ENCODE measurements around the gene TGFBR3. TPM values are rescaled to one million over a fixed set of nuclear protein-coding genes. Genes with fewer than 3 reads are reported as not detected.

Gene TGFBR3
- total RNA-seq, 1 experiment from 2014 or later: 2.4 TPM

DNA sequence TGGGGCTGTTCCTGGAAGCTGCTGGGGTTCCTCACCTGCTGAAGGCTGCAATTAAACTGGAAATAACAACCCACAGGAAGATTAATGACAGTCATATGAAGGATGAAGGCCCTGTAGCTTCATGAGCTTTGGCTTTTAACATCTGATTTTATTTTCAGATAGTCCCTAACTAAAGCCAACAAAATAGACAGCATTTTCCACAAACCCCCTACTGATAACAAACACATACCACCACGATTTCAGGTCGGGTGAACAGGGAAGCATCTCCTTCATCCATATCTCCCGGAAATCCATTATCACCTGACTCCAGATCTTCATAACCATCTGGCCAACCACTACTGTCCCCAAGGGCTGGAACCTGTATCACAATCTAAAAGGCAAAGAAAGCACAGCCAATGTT lies 169.6 kb downstream of the TGFBR3 start:
- no peak overlapping the region for H2BK120ac ChIP-seq (ENCODE audit: low read depth, low read length, poor library complexity, severe bottlenecking)
- Mint-ChIP-seq H3K4me3 (no peak overlapping the region), H3K4me1 (peaks cover 12 to 22% of the 10 kb centered on the region in 2 experiments), H3K9me3 (no peaks in the 10 kb centered on the region), H3K27me3 (ENCODE audit: low read depth) (no peaks in the 10 kb centered on the region), H3K27ac (no peak overlapping the region), H3K36me3 (ENCODE audit: insufficient read depth in 1 of 3, low read depth in 3 of 3) (no peaks in the 10 kb centered on the region; a peak in 2 of 7 replicates)
- no peak overlapping the region for H2AFZ ChIP-seq (ENCODE audit: low read length)
- no peak overlapping the region for H3K14ac ChIP-seq (ENCODE audit: insufficient read depth, low read length)
- DNase-seq: no peak
- TF ChIP-seq, protein P1, sequence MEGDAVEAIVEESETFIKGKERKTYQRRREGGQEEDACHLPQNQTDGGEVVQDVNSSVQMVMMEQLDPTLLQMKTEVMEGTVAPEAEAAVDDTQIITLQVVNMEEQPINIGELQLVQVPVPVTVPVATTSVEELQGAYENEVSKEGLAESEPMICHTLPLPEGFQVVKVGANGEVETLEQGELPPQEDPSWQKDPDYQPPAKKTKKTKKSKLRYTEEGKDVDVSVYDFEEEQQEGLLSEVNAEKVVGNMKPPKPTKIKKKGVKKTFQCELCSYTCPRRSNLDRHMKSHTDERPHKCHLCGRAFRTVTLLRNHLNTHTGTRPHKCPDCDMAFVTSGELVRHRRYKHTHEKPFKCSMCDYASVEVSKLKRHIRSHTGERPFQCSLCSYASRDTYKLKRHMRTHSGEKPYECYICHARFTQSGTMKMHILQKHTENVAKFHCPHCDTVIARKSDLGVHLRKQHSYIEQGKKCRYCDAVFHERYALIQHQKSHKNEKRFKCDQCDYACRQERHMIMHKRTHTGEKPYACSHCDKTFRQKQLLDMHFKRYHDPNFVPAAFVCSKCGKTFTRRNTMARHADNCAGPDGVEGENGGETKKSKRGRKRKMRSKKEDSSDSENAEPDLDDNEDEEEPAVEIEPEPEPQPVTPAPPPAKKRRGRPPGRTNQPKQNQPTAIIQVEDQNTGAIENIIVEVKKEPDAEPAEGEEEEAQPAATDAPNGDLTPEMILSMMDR (conservative IDR thresholded peaks at IDR 0.05): no peak
- no peak overlapping the region for H3T11ph ChIP-seq (ENCODE audit: low read length)
- H3K4me2 ChIP-seq (ENCODE audit: insufficient read depth, insufficient read length, low read length): no peak overlapping the region
- no peak overlapping the region for H2BK15ac ChIP-seq (ENCODE audit: low read depth, low read length)
- no peak overlapping the region for H2BK5ac ChIP-seq (ENCODE audit: insufficient read length, low read length)
- H3K23me2 ChIP-seq (ENCODE audit: insufficient read length, low read depth, low read length, poor library complexity, severe bottlenecking): no peaks in the 10 kb centered on the region
- H3K56ac ChIP-seq (ENCODE audit: insufficient read length, low read depth, low read length): no peak overlapping the region
- no CpG with 5 or more reads among the region's 3 CpGs for WGBS (ENCODE audit: extremely low coverage, insufficient read length, low lambda C conversion rate)
- H4K91ac ChIP-seq (ENCODE audit: insufficient read length, low read depth, low read length): no peak overlapping the region
- no peaks in the 10 kb centered on the region for H3K79me1 ChIP-seq (ENCODE audit: insufficient read depth, low read depth, low read length, poor library complexity, severe bottlenecking)
- H4K5ac ChIP-seq (ENCODE audit: insufficient read length, low read depth, low read length): no peak overlapping the region
- no peaks in the 10 kb centered on the region for H4K20me1 ChIP-seq (ENCODE audit: control insufficient read depth, insufficient read depth, insufficient read length)
- no peak overlapping the region for H4K8ac ChIP-seq (replicated peaks; ENCODE audit: insufficient read length, low read depth, low read length)
- H3K9me3 ChIP-seq (ENCODE audit: control insufficient read depth, low read depth, low read length): no peaks in the 10 kb centered on the region
- no peak overlapping the region for H2BK20ac ChIP-seq (ENCODE audit: low read depth, low read length, poor library complexity, severe bottlenecking)
- no peak overlapping the region for H3K9ac ChIP-seq (ENCODE audit: extremely low read depth, insufficient read length, low read length)
- no peak overlapping the region for H3K4ac ChIP-seq (ENCODE audit: low read depth, low read length)
- no peak overlapping the region for H2BK12ac ChIP-seq (ENCODE audit: insufficient read length, low read depth, low read length)
- no peak overlapping the region for H3K18ac ChIP-seq (ENCODE audit: insufficient read length, low read depth, low read length)
- no peak overlapping the region for H3K27ac ChIP-seq (ENCODE audit: insufficient read length, low read depth, low read length)
- H2AK5ac ChIP-seq (ENCODE audit: insufficient read length, low read length): no peak overlapping the region
- no peak overlapping the region for H3K23ac ChIP-seq (ENCODE audit: insufficient read length, low read depth, low read length)
- no peaks in the 10 kb centered on the region for H3K27me3 ChIP-seq (ENCODE audit: insufficient read depth, low read length)
- H3K79me2 ChIP-seq (ENCODE audit: insufficient read depth, low read length): no peaks in the 10 kb centered on the region
- H3K4me1 ChIP-seq (ENCODE audit: insufficient read depth, low read length): no peaks in the 10 kb centered on the region
